OCI-LY3 (cell line): Measurements from ENCODE around the gene RPP14.

ENCODE experiments used
- H2AFZ ChIP-seq: fragments of 200-600, 300-600 bp; shearing (Covaris generic); 2 replicates; pipeline ENCODE4 v1.6.0; 2014; ENCODE audit warnings: antibody characterized with exemption, low read depth, low read length
- H3K27ac ChIP-seq: fragments of 200-600, 300-600 bp; sonication (generic); 2 replicates; pipeline ENCODE4 v1.5.1; 2014; ENCODE audit warnings: mild to moderate bottlenecking, low read length, moderate library complexity, mixed read lengths
- H3K27me3 ChIP-seq: fragments of 200-600, 300-600 bp; sonication (generic); 2 replicates; pipeline ENCODE4 v1.6.1; 2014; ENCODE audit warnings: low read depth, low read length, mixed read lengths
- H3K36me3 ChIP-seq: fragments of 200-600, 300-600 bp; sonication (generic); replicated peaks from 2 replicates; pipeline ENCODE3; 2014; ENCODE audit warnings: low read depth, low read length, mixed read lengths
- H3K4me1 ChIP-seq: fragments of 300-600, 200-600 bp; sonication (generic); 2 replicates; pipeline ENCODE4 v1.6.1; 2014; ENCODE audit warnings: low read length, mixed read lengths
- H3K4me2 ChIP-seq: fragments of 200-600, 300-600 bp; sonication (generic); 2 replicates; pipeline ENCODE4 v1.6.1; 2014; ENCODE audit warnings: low read length, mixed read lengths
- H3K4me3 ChIP-seq: fragments of 300-600, 200-600 bp; sonication (generic); 2 replicates; pipeline ENCODE4 v1.5.1; 2014; ENCODE audit warnings: antibody characterized with exemption, mild to moderate bottlenecking, low read length, moderate library complexity
- H3K79me2 ChIP-seq: fragments of 300-600, 200-600 bp; shearing (Covaris generic); 2 replicates; pipeline ENCODE4 v1.6.1; 2014; ENCODE audit warnings: mild to moderate bottlenecking, low read length, mixed read lengths
- H3K9ac ChIP-seq: fragments of 300-600, 200-600 bp; shearing (Covaris generic); 2 replicates; pipeline ENCODE4 v1.6.0; 2014; ENCODE audit warnings: mild to moderate bottlenecking, low read length, moderate library complexity
- H3K9me3 ChIP-seq: fragments of 200-600, 300-600 bp; shearing (Covaris generic); 2 replicates; pipeline ENCODE4 v1.6.1; 2014; ENCODE audit warnings: low read length, mixed read lengths; ENCODE audit not compliant: insufficient read depth
- H4K20me1 ChIP-seq: fragments of 200-600, 300-600 bp; sonication (generic); 2 replicates; pipeline ENCODE4 v1.6.1; 2016; ENCODE audit warnings: low read length, mixed read lengths; ENCODE audit not compliant: insufficient read depth
- EZH2phosphoT487 ChIP-seq: fragments of 200-600 bp; shearing (Covaris generic); IDR thresholded peaks from 2 replicates; pipeline ENCODE4 v1.6.1; 2018; ENCODE audit warnings: antibody characterized with exemption, mixed run types, low read depth
- TF ChIP-seq, protein P1 (sequence below): fragments of 200-600, 300-600 bp; sonication (generic); IDR thresholded peaks from 2 replicates; pipeline ENCODE4 v1.5.1; 2014; ENCODE audit warnings: antibody characterized with exemption, low read length, low read depth

The RPP14 gene

DNA sequence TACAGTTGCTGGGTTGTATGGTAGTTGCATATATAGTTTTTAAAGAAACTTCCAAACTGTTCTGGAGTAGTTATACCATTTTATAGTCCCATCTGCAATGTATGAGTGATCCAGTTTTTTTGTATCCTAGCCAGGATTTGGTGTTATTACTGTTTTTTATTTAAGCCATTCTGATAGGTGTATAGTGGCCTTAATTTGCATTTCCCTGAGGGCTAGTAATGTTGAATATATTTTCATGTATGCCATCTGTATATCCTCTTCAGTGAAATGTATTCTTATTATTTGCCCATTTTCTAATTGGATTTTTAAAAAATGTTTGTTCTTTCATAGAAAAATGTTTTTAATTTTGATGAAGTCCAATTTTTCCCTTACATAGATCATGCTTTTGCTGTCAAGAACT is 55.8 kb downstream of the RPP14 start:
- Histone ChIP-seq H3K27me3 (no peaks in the 10 kb centered on the region), H3K4me1 (0 out of 2 replicates have a peak, but pooled peaks cover 2% of the 10 kb centered on the region), H4K20me1 (no peaks in the 10 kb centered on the region), H3K27ac (no peak overlapping the region), H3K9me3 (no peaks in the 10 kb centered on the region), H3K79me2 (no peaks in the 10 kb centered on the region), H3K4me2 (no peak overlapping the region), H2AFZ (no peak overlapping the region), H3K36me3 (no peaks in the 10 kb centered on the region), H3K4me3 (no peak overlapping the region), H3K9ac (no peak overlapping the region)
- TF ChIP-seq, protein P1, sequence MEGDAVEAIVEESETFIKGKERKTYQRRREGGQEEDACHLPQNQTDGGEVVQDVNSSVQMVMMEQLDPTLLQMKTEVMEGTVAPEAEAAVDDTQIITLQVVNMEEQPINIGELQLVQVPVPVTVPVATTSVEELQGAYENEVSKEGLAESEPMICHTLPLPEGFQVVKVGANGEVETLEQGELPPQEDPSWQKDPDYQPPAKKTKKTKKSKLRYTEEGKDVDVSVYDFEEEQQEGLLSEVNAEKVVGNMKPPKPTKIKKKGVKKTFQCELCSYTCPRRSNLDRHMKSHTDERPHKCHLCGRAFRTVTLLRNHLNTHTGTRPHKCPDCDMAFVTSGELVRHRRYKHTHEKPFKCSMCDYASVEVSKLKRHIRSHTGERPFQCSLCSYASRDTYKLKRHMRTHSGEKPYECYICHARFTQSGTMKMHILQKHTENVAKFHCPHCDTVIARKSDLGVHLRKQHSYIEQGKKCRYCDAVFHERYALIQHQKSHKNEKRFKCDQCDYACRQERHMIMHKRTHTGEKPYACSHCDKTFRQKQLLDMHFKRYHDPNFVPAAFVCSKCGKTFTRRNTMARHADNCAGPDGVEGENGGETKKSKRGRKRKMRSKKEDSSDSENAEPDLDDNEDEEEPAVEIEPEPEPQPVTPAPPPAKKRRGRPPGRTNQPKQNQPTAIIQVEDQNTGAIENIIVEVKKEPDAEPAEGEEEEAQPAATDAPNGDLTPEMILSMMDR, result no peak
- TF ChIP-seq EZH2phosphoT487, result no peak

DNA sequence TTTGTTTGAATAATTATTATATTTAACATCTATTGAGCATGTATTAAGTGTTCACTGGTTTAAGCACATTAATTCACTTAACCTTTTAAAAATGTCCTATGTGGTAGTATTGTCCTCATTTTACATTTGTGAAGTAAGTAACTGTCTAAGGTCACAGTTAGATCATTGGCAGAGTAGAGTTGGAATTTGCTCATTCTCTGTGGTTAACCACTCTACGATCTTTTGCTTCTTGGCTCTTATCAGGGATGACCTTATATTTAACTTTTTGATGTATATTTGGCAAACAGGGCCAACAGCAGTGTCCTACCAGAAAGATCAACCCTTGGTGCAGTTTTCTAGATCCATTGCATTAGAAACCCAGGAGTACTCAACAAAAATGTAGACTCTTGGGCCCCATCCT is 60.7 kb downstream of the RPP14 start:
- H3K79me2 ChIP-seq, result no peaks in the 10 kb centered on the region

DNA sequence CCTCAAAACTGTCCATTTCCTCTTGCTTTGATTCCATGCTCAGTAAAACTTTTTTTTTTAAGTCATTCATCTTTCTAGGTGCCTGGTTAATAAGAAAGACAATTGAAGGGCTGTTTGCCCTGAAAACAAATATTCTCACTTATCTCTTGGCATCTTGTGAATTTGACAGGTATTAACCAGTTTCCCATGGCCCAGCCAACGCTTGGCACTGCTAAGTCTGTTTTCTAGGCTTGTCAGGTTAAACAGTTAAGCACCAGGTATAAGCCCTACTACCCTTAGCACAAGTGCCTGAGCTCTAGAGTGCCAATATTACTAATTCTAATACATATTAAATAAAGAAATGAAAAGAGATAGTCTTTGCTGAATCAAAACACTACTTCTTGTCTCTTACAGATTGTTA is 63.0 kb downstream of the RPP14 start:
- Histone ChIP-seq H3K79me2 (no peaks in the 10 kb centered on the region), H3K4me2 (no peak overlapping the region), H3K27me3 (no peaks in the 10 kb centered on the region), H4K20me1 (no peaks in the 10 kb centered on the region), H3K27ac (no peak overlapping the region), H3K9me3 (no peaks in the 10 kb centered on the region), H3K4me3 (no peak overlapping the region), H2AFZ (no peak overlapping the region), H3K36me3 (no peaks in the 10 kb centered on the region), H3K4me1 (0 out of 2 replicates have a peak, but pooled peaks cover 1% of the 10 kb centered on the region), H3K9ac (no peak overlapping the region)
- TF ChIP-seq, protein P1, result no peak
- TF ChIP-seq EZH2phosphoT487, result no peak

More for the DNA sequence above, 60.7 kb downstream of the RPP14 start:
- H3K27ac ChIP-seq, result no peak overlapping the region
- 0 out of 2 replicates have a peak, but pooled peaks cover 2% of the 10 kb centered on the region for H3K4me1 ChIP-seq
- TF ChIP-seq, protein P1, result no peak
- TF ChIP-seq EZH2phosphoT487, result no peak
- H3K9ac ChIP-seq, result no peak overlapping the region
- no peak overlapping the region for H3K4me3 ChIP-seq
- H3K27me3 ChIP-seq, result no peaks in the 10 kb centered on the region
- no peaks in the 10 kb centered on the region for H3K36me3 ChIP-seq
- no peak overlapping the region for H3K4me2 ChIP-seq
- no peaks in the 10 kb centered on the region for H3K9me3 ChIP-seq
- H4K20me1 ChIP-seq, result no peaks in the 10 kb centered on the region
- H2AFZ ChIP-seq, result no peak overlapping the region
